GM18951 (cell line): ENCODE measurements around the gene CEMP1.

Experiments used
- POLR2A ChIP-seq: IDR thresholded peaks from 4 replicates; pipeline ENCODE4 v1.6.1; 2011; ENCODE audit warnings: mild to moderate bottlenecking; ENCODE audit not compliant: insufficient read length, insufficient read depth; ENCODE audit errors: extremely low read depth
- in situ Hi-C: fragments of 300-500 bp; cut with MboI; formaldehyde crosslinking; loops from one replicate; pipeline ENCODE4 v1.12.0; 2022; ENCODE audit warnings: low sequenced_read_pairs, mixed read lengths, inconsistent platforms; ENCODE audit not compliant: unreplicated experiment

The CEMP1 gene

GRCh38 chr16:2482708-2483534, 48.3 kb downstream of the CEMP1 start:
- TF ChIP-seq POLR2A = no peak
- in situ Hi-C loops = no loop called here

GRCh38 chr16:2482249-2482648, 49.0 kb downstream of the CEMP1 start:
- in situ Hi-C loops = no loop called here
- no peak for TF ChIP-seq POLR2A

- in situ Hi-C loops = no loop called here
- TF ChIP-seq POLR2A = no peak
Observed at GRCh38 chr16:2481676-2482075, 49.5 kb downstream of the CEMP1 start.

GRCh38 chr16:2480948-2481347, 50.3 kb downstream of the CEMP1 start:
- in situ Hi-C loops = no loop called here
- no peak for TF ChIP-seq POLR2A
